Kidney (tissue), 14 donors: Measurements from ENCODE around the gene OR2V2. TPM values are rescaled to one million over a fixed set of nuclear protein-coding genes. Genes with fewer than 3 reads are reported as not detected.

Experiments
- DNase-seq, 5 donors: peaks; one replicate each; pipeline ENCODE4 v3.0.0-alpha.2; 2013 to 2020
- FAIRE-seq: peaks from 2 replicates; lab custom pipeline; 2012; peaks lifted over from hg19 to GRCh38; lab: Jason Lieb, UNC
- H3K27ac ChIP-seq, 2 donors: one replicate each; pipeline ENCODE4 v1.7.0; 2013; ENCODE audit warnings: low read depth in 2 of 2, low read length in 2 of 2, inconsistent platforms in 1 of 2
- H3K27me3 ChIP-seq: one replicate; pipeline ENCODE4 v1.7.1; 2013; ENCODE audit warnings: low read length, inconsistent platforms; ENCODE audit not compliant: control insufficient read depth, insufficient read depth
- H3K36me3 ChIP-seq, 3 donors: one replicate each; pipeline versions ENCODE4 v1.7.0 to v1.7.1; 2013; ENCODE audit warnings: low read length in 3 of 3, control low read depth in 1 of 3, inconsistent platforms in 1 of 3; ENCODE audit not compliant: insufficient read depth in 3 of 3, control insufficient read depth in 2 of 3
- H3K4me1 ChIP-seq, 3 donors: one replicate each; pipeline versions ENCODE4 v1.7.0 to v1.7.1; 2013; ENCODE audit warnings: low read length in 3 of 3, inconsistent platforms in 1 of 3, low read depth in 1 of 3; ENCODE audit not compliant: control insufficient read depth in 2 of 3, insufficient read depth in 2 of 3
- H3K4me3 ChIP-seq, 3 donors: one replicate each; pipeline versions ENCODE4 v1.7.0 to v1.8.1; 2013; ENCODE audit warnings: low read length in 3 of 3, control low read depth in 1 of 3, inconsistent platforms in 1 of 3
- H3K9ac ChIP-seq, 3 donors: one replicate each; pipeline versions ENCODE4 v1.7.0 to v1.7.1; 2013; ENCODE audit warnings: low read length in 3 of 3, control low read depth in 1 of 3, inconsistent platforms in 1 of 3
- H3K9me3 ChIP-seq, 3 donors: one replicate each; pipeline versions ENCODE4 v1.7.0 to v1.7.1; 2013; ENCODE audit warnings: low read length in 3 of 3, control low read depth in 1 of 3, inconsistent platforms in 1 of 3; ENCODE audit not compliant: control insufficient read depth in 2 of 3, insufficient read depth in 1 of 3
- intact Hi-C: fragments of 100-400 bp; cut with DNase I; formaldehyde crosslinking; loops from one replicate; pipeline ENCODE4 v1.11.1; 2022
- polyA plus RNA-seq: library from polyadenylated mRNA; stranded (reverse); fragments of 350-450 nt; fragmentation: Illumina TruSeq; extraction: RNeasy Lipid Tissue Mini Kit (QIAGEN cat#74804); gene quantifications from one replicate; pipeline ENCODE4 v1.2.3, GENCODE V29; 2014; ENCODE audit warnings: low read depth, low replicate concordance; ENCODE audit not compliant: insufficient read depth
- total RNA-seq: library from RNA; stranded (reverse); fragmentation: NEBNext Ultra II Directional; extraction: Animal tissue kit (Norgen Biotek cat#: 25700); gene quantifications from one replicate; pipeline ENCODE4 v1.2.1, GENCODE V29; 2021
- TF ChIP-seq, protein P1 (sequence below): IDR thresholded peaks from 3 replicates; pipeline ENCODE4 v1.5.1; 2012; ENCODE audit warnings: mild to moderate bottlenecking, moderate library complexity, borderline replicate concordance; ENCODE audit not compliant: insufficient read depth; ENCODE audit errors: extremely low read depth
- donor health status: control.
- donor health status: control.
- donor health status: control.
- donor health status: control.
- donor health status: control.
- donor health status: DM: yes; HTN: yes; CAD: no.
- donor health status: Normal renal cell carcinoma (clear cell type).

The OR2V2 gene
- total and polyA plus RNA-seq, 2 donors from 2014 or later, result not detected

DNA sequence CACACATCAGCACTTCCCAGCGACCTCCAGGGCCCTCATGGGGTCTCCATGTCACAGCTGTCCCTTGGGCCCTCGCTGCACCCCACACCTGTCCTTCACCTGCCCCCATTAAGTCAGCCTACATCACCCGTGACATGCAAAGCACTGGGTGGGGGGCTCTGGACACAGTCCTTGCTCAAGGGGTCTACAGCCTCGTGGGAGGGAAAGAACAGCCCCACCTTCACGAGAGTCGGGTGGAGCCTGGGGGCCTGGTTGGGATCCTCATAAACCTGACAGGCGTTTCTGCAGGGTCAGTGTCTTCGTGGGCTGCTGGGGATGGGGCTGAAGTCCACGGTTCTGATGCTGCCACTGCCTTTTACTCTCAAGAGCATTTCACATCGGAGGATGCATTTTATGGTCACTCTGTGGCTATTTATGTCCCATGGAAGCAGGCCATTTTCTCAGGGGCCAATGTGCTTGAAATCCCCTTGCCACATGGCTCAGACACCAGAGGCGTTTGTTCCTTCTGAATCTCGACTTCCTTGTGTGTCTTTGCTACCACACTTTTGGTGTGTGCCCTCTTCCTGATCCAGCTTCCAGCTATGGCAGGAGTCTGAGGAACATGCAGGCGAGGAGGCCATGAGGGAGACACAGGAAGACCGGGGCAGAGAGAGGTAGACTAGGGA is 16.4 kb upstream of the OR2V2 start, which contains the start of gene OR2V1:
Gene OR2V1, minus strand, starts transcription at position 338 of the 665 bp plus-strand sequence. CDS start 5,865 bp downstream, outside the sequence.
- Histone ChIP-seq H3K36me3 (no peaks in the 10 kb centered on the region), H3K9me3 (no peaks in the 10 kb centered on the region), H3K4me3 (no peak within 1 kb of the TSS), H3K4me1 (peaks cover 0 to 2% (median 0%) of the 10 kb centered on the region in 3 donors), H3K27me3 (no peaks in the 10 kb centered on the region), H3K9ac (no peak within 1 kb of the TSS), H3K27ac (no peak within 1 kb of the TSS)
- intact Hi-C loops, result no loop called here
- TF ChIP-seq, protein P1, sequence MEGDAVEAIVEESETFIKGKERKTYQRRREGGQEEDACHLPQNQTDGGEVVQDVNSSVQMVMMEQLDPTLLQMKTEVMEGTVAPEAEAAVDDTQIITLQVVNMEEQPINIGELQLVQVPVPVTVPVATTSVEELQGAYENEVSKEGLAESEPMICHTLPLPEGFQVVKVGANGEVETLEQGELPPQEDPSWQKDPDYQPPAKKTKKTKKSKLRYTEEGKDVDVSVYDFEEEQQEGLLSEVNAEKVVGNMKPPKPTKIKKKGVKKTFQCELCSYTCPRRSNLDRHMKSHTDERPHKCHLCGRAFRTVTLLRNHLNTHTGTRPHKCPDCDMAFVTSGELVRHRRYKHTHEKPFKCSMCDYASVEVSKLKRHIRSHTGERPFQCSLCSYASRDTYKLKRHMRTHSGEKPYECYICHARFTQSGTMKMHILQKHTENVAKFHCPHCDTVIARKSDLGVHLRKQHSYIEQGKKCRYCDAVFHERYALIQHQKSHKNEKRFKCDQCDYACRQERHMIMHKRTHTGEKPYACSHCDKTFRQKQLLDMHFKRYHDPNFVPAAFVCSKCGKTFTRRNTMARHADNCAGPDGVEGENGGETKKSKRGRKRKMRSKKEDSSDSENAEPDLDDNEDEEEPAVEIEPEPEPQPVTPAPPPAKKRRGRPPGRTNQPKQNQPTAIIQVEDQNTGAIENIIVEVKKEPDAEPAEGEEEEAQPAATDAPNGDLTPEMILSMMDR, result no peak
- DNase-seq (no peak), FAIRE-seq (no peak)

DNA sequence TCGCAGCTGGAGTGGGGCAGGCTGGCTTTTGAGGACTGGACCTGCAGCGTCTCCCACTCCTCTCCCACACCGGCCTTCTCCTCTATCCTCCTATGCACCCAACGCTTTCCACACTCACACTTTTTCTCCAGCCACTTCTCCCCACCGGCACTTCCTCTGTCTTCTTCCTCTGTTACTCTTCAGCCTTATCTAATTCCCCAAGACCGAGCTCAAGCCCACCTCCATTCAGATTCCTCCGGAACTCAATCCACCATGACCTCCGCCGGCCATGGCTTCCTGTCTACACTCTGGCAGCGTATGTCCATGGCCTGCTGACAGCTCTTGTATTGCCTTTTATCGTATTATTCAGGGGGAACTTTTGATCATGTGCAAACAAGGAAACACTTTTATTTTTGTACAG is 15.9 kb upstream of the OR2V2 start:
- Histone ChIP-seq H3K4me1 (peaks cover 0 to 2% (median 0%) of the 10 kb centered on the region in 3 donors), H3K27me3 (no peaks in the 10 kb centered on the region), H3K27ac (no peak overlapping the region), H3K36me3 (no peaks in the 10 kb centered on the region), H3K9me3 (no peaks in the 10 kb centered on the region), H3K4me3 (no peak overlapping the region), H3K9ac (no peak overlapping the region)
- DNase-seq (no peak), FAIRE-seq (no peak)
- TF ChIP-seq, protein P1, result no peak
- intact Hi-C loops, result no loop called here

DNA sequence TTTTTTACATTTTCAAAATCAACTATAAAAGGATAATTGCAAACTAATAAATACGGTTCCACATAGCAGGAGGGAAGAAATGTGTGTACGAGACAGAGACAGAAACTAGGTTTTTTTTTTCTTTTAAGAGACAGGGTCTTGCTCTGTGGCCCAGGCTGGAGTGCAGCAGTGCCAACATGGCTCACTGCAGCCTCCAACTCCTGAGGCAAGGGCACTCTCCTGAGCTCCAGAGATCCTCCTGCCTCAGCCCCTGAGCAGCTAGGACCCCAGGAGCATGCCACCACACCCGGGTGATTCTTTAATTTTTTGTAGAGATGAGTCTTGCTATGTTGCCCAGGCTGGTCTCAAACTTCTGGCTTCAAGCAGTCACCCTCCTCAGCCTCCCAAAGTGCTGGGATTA is 14.3 kb upstream of the OR2V2 start:
- DNase-seq, result no peak
- no peaks in the 10 kb centered on the region for H3K9me3 ChIP-seq
- no peak for FAIRE-seq
- H3K9ac ChIP-seq, result no peak overlapping the region
- intact Hi-C loops, result no loop called here
- no peak overlapping the region for H3K4me3 ChIP-seq
- H3K4me1 ChIP-seq, result no peaks in the 10 kb centered on the region
- TF ChIP-seq, protein P1, result no peak
- H3K27me3 ChIP-seq, result no peaks in the 10 kb centered on the region
- no peak overlapping the region for H3K27ac ChIP-seq
- no peaks in the 10 kb centered on the region for H3K36me3 ChIP-seq
